A549 (cell line): ENCODE measurements around the gene TMCO6.

Source experiments
- CTCF ChIP-seq: fragments of >200 bp; sonication (Bioruptor Twin); formaldehyde crosslinking; IDR thresholded peaks from 3 replicates; pipeline ENCODE4 v1.5.1; 2016
- EP300 ChIP-seq, 2 experiments: fragments of >200 bp; sonication (Bioruptor Twin); formaldehyde crosslinking; IDR thresholded peaks; 2 replicates in 1 of 2; 3 replicates in 1 of 2; pipeline ENCODE4 v1.6.1; 2016 to 2017
- FOSB ChIP-seq: fragments of 250-450 bp; sonication (Bioruptor Pico); IDR thresholded peaks from 2 replicates; pipeline ENCODE4 v1.5.0; 2020; ENCODE audit warnings: mild to moderate bottlenecking, moderate library complexity
- FOXS1 ChIP-seq: fragments of 250-450 bp; sonication (Bioruptor Pico); IDR thresholded peaks from 2 replicates; pipeline ENCODE4 v1.5.0; 2020; ENCODE audit warnings: mild to moderate bottlenecking, moderate library complexity
- MAFK ChIP-seq: fragments of 450-650 bp; IDR thresholded peaks from 2 replicates; pipeline ENCODE4 v1.6.1; 2014; ENCODE audit not compliant: partially characterized antibody
- MAX ChIP-seq: IDR thresholded peaks from 2 replicates; pipeline ENCODE4 v1.6.1; 2012
- PHF8 ChIP-seq: fragments of 200-600 bp; sonication (generic); IDR thresholded peaks from 2 replicates; pipeline ENCODE4 v1.6.1; 2016; ENCODE audit warnings: low read depth, mild to moderate bottlenecking, antibody characterized with exemption, moderate library complexity, borderline replicate concordance
- POLR2A ChIP-seq: IDR thresholded peaks from 2 replicates; pipeline ENCODE4 v1.6.1; 2012; ENCODE audit warnings: mild to moderate bottlenecking, low read length
- RARB ChIP-seq: fragments of 250-450 bp; sonication (Bioruptor Pico); IDR thresholded peaks from 2 replicates; pipeline ENCODE4 v1.8.0; 2021; ENCODE audit warnings: mild to moderate bottlenecking, moderate library complexity
- REST ChIP-seq: fragments of 200-600 bp; sonication (generic); IDR thresholded peaks from 2 replicates; pipeline ENCODE4 v1.6.1; 2016; ENCODE audit warnings: antibody characterized with exemption, mild to moderate bottlenecking, moderate library complexity
- SREBF2 ChIP-seq: fragments of 450-650 bp; IDR thresholded peaks from 2 replicates; pipeline ENCODE4 v1.6.1; 2014; ENCODE audit warnings: mild to moderate bottlenecking, moderate library complexity
- TP53 ChIP-seq: fragments of 250-450 bp; sonication (Bioruptor Pico); IDR thresholded peaks from 2 replicates; pipeline ENCODE4 v1.5.0; 2021; ENCODE audit warnings: mild to moderate bottlenecking, moderate library complexity

- no peak for TF ChIP-seq SREBF2
- TF ChIP-seq CTCF: no peak
- no peak for TF ChIP-seq FOXS1 (CRISPR knock-in tag)
- no peak for TF ChIP-seq TP53 (CRISPR knock-in tag)
- no peak for TF ChIP-seq POLR2A
- no peak for TF ChIP-seq EP300 (IDR thresholded peaks at IDR 0.05)
- TF ChIP-seq REST: no peak
- TF ChIP-seq PHF8: no peak
- TF ChIP-seq RARB (CRISPR knock-in tag): no peak
- TF ChIP-seq FOSB: no peak
- no peak for TF ChIP-seq MAX
- no peak for TF ChIP-seq MAFK
Measured at GRCh38 chr5:140642718-140643117, 3.5 kb downstream of the TMCO6 start.
